ENCODE measurements around the gene REN.

The REN gene

DNA sequence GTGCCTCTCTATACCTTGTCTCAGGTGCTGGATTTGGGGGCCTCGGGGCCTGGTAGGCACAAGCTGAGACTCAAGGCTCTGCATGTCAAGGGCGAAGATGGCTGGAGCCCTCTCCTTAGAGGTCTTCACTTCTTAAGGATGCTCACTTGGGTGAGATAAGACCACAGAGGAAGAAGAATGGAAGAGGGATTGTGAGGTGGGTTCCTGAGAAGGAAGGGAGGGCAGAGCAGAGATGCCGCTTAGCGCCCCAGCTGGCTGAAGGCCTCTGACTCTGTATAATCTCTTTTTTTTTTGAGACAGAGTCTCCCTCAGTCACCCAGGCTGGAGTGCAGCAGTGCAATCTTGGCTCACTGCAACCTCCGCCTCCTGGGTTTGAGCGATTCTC, 61.0 kb downstream of the REN start:
- no peak for DNase-seq

Data from GF-D8 (cell line).